Left forelimb (tissue), 1 donor: Measurements from ENCODE around the gene NUP88.
"Not testable (repeated sequence)": the region's sequence is repeated elsewhere in the genome, so short reads cannot be mapped to it uniquely, and the experiment has no call there.

Experiments used
- DNase-seq: peaks from one replicate; pipeline ENCODE4 v3.0.0-alpha.2; 2018; ENCODE audit warnings: low spot score

The NUP88 gene

GRCh38 chr17:5419356-5419958 is at the start of gene NUP88:
Gene NUP88, minus strand, starts transcription at chr17:5419662. Its CDS starts 12 bp downstream, at chr17:5419650.
- DNase-seq, result peak; percentile 98

GRCh38 chr17:5468075-5468473 is 48.6 kb upstream of the NUP88 start:
- no peak for DNase-seq

DNA sequence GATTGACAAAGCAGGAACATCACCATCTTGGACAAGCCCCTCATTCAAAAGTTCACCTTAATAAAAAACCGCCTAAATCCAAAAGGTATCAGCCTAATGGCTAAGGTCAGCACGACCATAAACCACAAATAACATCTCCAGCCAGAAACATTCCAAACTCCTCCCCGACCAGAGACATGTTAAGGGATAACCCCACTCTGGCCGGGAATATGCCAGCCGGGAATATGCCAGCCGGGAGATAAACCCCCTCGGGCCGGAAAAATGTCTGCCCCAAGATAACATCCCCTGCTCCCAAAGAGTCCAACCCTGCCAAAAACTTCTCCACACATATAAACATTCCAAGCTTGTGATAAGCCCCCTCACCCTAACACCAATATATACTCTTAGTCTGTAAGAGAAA is 48.0 kb upstream of the NUP88 start:
- no peak for DNase-seq

DNA sequence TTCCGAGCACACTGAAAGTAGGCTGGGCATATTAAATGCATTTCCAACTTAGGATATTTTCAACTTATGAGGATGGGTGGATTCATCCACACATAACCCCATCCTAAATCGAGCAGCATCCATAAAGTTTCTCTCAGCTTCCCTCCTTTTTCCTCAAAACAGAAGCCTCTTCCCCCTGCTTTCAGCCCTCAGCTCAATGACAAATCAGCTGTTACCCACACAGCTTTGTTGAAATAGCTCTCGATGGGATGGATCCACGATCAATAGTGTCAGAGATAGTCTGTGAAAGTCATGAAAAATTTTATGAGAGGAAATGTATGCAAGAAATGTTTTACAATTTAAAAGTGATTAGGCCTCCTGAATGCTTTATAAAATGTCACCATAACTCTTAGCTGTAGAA is 46.8 kb upstream of the NUP88 start:
- no peak for DNase-seq

DNA sequence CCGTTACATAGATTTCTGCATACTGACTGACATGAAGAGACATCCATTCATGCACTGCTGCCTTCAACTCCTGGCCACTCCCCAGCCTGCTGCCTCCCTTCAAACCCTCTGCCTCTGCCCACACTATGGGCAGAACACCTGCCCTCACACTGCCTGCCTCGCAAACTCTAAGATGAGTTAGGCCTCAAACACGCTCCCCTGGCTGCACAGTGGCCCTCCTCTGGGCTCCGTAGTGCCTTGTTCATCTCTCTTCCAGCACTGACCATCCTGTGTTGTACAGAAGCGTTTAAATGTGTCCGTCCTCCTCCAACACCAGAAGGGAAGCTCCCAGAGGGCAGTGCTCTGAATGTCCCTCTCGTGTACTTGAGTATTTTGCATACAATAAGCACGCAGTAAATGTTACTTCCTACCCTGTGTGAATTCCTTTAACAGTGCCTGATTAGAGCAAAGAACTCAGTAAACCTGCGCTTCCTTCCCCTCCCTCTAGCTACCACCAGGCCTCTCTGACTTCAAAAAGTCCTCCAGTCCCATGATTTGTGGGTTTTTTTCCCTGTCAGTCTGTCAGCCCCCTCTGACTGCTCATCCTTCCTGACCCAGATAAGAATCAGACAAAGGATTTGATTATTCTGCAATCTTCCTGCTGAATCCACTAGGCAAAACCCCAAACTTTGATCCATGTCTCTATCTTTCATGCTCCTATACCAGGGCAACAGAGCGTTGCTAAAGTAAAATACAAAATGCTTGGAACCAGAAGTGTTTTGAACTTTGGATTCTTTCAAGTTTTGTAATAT is 45.5 kb upstream of the NUP88 start:
- no peak for DNase-seq

GRCh38 chr17:5446786-5447185 is 27.3 kb upstream of the NUP88 start:
- DNase-seq, result no peak

DNA sequence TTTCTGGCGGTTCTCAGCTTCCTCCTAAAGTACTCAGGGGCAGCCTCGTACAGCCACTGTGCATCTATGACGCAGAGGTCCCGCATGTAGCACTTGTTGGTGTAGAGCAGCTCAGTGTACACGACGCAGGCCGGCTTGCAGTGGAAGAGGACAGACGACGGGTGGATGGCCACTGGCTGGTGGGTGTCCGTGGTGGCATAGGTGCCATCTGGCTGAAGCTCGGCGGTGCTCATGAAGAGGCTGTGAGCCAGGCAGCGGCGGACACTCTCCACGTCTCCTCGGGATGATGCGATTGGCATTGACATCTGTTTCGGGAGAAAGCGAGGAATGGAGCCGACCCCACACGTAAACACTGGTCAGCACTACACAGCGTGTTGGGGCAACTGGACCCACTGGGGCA is 24.7 kb upstream of the NUP88 start:
- no peak for DNase-seq

DNA sequence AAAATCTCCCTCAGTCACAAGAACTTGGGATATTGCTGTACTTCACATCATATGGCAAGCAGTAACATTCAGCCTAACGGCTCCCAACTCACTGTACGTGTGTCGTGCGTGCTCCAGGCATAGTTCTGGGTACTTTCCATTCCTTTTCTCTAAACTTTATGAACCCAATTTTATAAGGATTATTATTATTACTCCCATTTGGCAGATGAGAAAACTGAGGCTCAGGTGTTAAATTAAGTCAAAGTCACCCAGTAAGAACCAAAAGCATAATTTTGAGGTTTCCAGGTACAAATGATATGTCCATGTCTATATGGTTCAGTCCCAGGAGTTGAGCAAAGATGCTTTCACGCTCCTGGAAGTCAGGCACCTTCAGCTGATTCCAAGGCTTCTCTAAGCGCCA is 24.3 kb upstream of the NUP88 start:
- DNase-seq, result no peak

GRCh38 chr17:5439446-5439764 is 19.9 kb upstream of the NUP88 start:
- no peak for DNase-seq

GRCh38 chr17:5438716-5439445 is 19.4 kb upstream of the NUP88 start, which contains the start of gene C1QBP:
Gene C1QBP, minus strand, starts transcription at chr17:5439155. Its CDS starts 82 bp downstream, at chr17:5439073.
- DNase-seq, result peak; percentile 92

DNA sequence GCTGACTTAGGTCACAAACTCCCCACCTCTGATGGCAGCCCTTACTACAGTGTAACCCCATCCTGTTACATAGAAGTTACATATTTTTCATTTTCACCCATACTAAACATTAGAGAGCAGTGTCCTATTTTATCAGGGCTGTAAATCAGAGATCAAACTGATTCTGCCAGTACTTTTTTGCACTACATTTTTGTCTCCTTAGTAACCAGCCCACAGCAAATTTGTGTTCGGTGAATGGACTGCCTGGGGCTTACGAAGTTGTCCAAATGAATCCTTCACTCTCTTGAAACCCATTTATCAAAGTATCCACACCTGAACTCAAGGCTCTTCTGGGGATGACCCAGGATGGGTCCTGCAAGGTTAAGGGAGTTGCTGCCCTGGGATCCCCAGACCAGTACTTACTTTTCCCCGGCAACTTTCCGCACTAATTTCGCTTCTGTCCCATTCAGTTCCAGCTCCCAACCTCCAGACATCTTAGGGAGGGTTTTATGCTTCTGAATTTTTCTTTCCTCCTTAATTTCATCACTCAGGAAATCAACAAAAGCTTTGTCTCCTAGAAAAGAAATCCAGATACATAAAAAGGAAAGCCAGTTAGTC is 18.4 kb upstream of the NUP88 start:
- DNase-seq, result no peak

- DNase-seq, result not testable (repeated sequence)
Measured at GRCh38 chr17:5435781-5436315, 16.4 kb upstream of the NUP88 start.

DNA sequence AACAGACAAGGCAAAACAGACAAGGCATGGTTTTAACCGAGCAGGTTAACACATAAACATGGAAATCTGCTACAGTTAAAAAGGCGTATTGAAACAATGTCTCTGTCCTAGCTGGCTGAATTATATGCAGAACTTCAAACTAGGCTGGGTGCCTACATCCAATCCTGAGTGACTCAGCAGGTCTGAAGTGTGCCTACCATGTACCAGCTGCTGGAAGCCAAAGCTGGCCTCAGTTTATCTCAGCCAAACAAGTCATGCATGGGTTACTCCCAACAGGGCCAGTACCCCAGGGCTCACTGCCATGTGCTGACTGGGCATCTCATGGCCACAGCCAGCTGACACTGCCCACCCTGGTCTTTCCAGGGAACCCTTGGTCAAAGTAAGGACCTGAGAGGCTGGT is 15.5 kb upstream of the NUP88 start:
- no peak for DNase-seq

DNA sequence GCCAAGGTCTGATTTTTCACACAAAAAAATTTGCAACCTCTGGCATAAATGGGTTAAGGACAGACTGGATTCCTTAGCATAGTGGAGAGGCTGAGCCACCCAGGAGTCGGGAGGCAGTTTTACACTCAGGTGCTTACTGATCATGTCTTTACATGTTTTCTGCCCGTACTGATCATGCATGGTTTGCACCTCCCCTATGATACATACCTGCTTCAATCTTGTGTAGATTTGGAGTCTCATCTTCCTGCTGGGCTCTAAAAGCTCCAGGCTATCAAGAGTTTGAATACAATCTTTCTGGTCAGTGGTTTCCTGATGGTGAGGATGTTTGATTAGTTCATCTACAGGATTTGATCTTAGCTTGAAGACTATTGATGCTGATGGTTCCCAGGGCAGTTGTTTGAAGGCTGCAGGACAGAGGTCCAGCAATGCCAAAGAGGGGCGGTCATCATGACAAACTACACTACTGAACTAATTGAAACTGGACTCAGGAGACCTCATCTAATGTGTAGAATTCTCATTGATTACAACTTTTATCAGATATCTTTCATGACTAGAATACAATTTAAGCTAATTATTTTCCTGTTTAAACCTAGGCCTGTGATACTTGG is 12.6 kb upstream of the NUP88 start:
- no peak for DNase-seq

DNA sequence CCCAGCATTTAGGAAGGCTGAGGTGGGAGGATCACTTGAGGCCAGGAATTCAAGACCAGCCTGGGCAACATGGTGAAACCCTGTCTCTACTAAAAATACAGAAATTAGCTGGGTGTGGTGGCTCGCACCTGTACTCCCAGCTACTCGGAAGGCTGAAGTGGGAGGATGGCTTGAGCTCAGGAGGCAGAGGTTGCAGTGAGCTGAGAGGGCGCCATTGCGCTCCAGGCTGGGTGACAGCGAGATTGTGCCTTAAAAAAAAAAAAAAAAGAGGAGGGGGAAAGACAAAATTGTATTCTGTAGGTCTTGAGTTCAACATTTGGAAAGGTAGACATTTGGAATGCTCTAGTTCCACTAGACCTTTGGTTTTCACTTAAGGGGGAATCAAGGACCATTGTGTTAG is 11.8 kb upstream of the NUP88 start:
- not testable (repeated sequence) for DNase-seq

- DNase-seq, result no peak
Measured at GRCh38 chr17:5430413-5430999, 11.0 kb upstream of the NUP88 start.

DNA sequence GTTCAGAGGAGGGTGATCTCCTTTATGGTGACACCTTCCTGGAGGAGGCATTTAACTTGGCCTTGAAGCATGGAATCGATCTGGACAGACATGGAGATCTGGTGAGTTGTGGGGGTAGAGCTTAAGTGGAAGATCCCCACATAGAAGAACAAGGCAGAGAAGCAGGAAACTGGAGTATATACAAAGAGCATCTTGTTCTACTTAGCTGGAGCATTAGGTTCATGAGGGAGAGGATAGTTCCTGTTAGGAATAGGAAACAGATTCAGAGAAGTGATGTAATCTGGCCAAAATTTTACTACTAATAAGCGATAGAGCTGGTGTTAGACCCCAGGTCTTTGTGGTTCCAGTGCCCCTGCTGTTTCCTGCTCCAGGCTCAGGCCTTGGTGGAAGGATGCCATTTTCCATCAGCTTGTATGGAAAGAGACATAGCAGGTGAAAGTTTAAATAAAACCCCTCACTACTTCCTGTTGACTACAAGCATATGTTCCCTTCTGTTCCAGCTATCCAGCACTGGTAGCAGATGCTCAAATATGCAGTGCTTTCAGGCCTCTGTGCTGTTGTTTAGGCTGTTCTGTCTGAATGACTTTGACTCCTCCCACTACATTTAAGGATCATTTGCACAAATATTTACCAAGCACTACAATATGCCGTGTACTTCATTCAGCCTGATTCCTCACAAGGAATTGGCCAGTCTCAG is 9.9 kb upstream of the NUP88 start:
- DNase-seq, result no peak

DNA sequence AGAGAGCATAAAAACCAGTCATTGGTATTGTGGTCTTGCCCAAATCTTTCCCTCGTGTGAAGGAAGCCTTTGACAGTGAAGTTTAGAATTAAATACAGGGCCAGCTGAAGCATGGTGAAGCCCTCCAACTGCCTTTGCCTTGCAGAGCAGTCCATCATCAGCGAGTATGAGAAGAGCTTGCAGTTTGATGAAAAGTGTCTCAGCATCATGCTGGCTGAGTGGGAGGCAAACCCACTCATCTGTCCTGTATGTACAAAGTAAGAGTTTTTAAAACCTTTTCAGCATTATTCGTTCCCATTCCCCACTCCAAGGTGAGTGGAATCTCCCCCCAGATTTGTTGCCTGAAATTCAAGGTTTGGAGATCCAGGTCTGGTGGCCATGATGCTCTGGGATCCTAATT is 6.4 kb upstream of the NUP88 start:
- no peak for DNase-seq

- DNase-seq, result no peak
Measured at GRCh38 chr17:5424909-5425308, 5.4 kb upstream of the NUP88 start.

DNA sequence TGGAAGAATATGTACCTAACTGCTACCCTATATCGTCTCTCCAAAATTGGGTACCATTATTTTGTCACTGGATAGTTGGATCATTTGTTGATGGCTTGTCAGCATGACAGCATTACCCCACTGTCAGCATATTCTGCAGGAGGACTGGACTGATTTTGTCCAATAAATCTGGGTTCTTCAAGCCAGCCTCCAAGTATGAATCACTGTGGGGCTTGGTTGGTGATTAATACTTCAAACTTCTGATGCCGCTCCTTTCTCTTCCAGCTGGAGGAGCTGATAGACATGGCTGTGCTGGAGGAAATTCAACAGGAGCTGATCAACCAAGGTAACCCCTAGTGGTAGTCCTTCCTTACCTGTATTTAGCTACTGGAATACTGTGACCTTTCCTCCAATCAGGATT is 3.0 kb upstream of the NUP88 start:
- DNase-seq, result no peak
